ENCODE data around the gene RFX2.
"Not testable (repeated sequence)": the region's sequence is repeated elsewhere in the genome, so short reads cannot be mapped to it uniquely, and the experiment has no call there.

The RFX2 gene

GRCh38 chr19:5987077-5987818, 123.1 kb downstream of the RFX2 start:
- DNase-seq, result peak; percentile 76

GRCh38 chr19:5985837-5986236, 124.5 kb downstream of the RFX2 start:
- not testable (repeated sequence) for DNase-seq

GRCh38 chr19:5985098-5985783, 125.1 kb downstream of the RFX2 start:
- no peak for DNase-seq

GRCh38 chr19:5984600-5984999, 125.7 kb downstream of the RFX2 start:
- DNase-seq, result no peak

GRCh38 chr19:5983367-5983955, 126.8 kb downstream of the RFX2 start:
- no peak for DNase-seq

GRCh38 chr19:5978606-5979552, 131.4 kb downstream of the RFX2 start:
- no peak for DNase-seq

- DNase-seq, result peak; percentile 99
Measured at GRCh38 chr19:5977785-5978605, 132.3 kb downstream of the RFX2 start, which contains the start of gene RANBP3. TSS of gene RANBP3 (minus strand) at chr19:5978140. CDS start at chr19:5978082, 58 bp downstream.

GRCh38 chr19:5977222-5977784, 133.0 kb downstream of the RFX2 start:
- DNase-seq, result no peak

GRCh38 chr19:5976768-5977167, 133.5 kb downstream of the RFX2 start:
- no peak for DNase-seq

GRCh38 chr19:5975388-5975728, 134.9 kb downstream of the RFX2 start:
- DNase-seq, result no peak

- no peak for DNase-seq
Measured at GRCh38 chr19:5974721-5975387, 135.4 kb downstream of the RFX2 start.

- DNase-seq, result no peak
Measured at GRCh38 chr19:5973867-5974635, 136.2 kb downstream of the RFX2 start.

GRCh38 chr19:5973376-5973775, 136.9 kb downstream of the RFX2 start:
- DNase-seq, result no peak

GRCh38 chr19:5972355-5972731, 138.0 kb downstream of the RFX2 start:
- DNase-seq, result no peak

GRCh38 chr19:5971714-5972354, 138.5 kb downstream of the RFX2 start:
- DNase-seq, result no peak

GRCh38 chr19:5969476-5969875, 140.8 kb downstream of the RFX2 start:
- DNase-seq, result no peak

GRCh38 chr19:5968431-5969373, 141.6 kb downstream of the RFX2 start:
- DNase-seq, result peak; percentile 78

- DNase-seq, result peak; percentile 72
Measured at GRCh38 chr19:5967994-5968430, 142.3 kb downstream of the RFX2 start.

GRCh38 chr19:5967571-5967970, 142.7 kb downstream of the RFX2 start:
- DNase-seq, result no peak
